Activated CD4-positive, alpha-beta T cell treated with anti-CD3 and anti-CD28 coated beads, Interleukin-2, amount 50 U/mL, for 16 hours (primary cell): ENCODE measurements around the gene PLCB3.
"Not testable (repeated sequence)": the region's sequence is repeated elsewhere in the genome, so short reads cannot be mapped to it uniquely, and the experiment has no call there.

Source experiments
- DNase-seq: peaks from one replicate; pipeline ENCODE4 v3.0.0-alpha.2; 2020

PLCB3 gene

GRCh38 chr11:64238076-64238475, 13.3 kb upstream of the PLCB3 start:
- no peak for DNase-seq

GRCh38 chr11:64238999-64239398, 12.3 kb upstream of the PLCB3 start:
- DNase-seq, result no peak

GRCh38 chr11:64239662-64240434, 11.5 kb upstream of the PLCB3 start:
- DNase-seq, result no peak

- peak; percentile 98 for DNase-seq
Observed at GRCh38 chr11:64240435-64241240, 10.7 kb upstream of the PLCB3 start, which contains the start of gene FKBP2. TSS of gene FKBP2 (plus strand) at chr11:64241095. CDS start at chr11:64242388, 1,293 bp downstream.

- DNase-seq, result peak; percentile 100
Observed at GRCh38 chr11:64241241-64241490, 10.2 kb upstream of the PLCB3 start.

- peak; percentile 39 for DNase-seq
Observed at GRCh38 chr11:64241491-64242374, 9.6 kb upstream of the PLCB3 start.

GRCh38 chr11:64243236-64243854, 8.0 kb upstream of the PLCB3 start:
- no peak for DNase-seq

- no peak for DNase-seq
Observed at GRCh38 chr11:64244107-64244506, 7.2 kb upstream of the PLCB3 start.

GRCh38 chr11:64244966-64245365, 6.4 kb upstream of the PLCB3 start:
- DNase-seq, result no peak

- DNase-seq, result no peak
Observed at GRCh38 chr11:64245401-64245796, 5.9 kb upstream of the PLCB3 start.

- DNase-seq, result peak; percentile 77
Observed at GRCh38 chr11:64245797-64246620, 5.3 kb upstream of the PLCB3 start.

GRCh38 chr11:64246621-64246870, 4.8 kb upstream of the PLCB3 start:
- DNase-seq, result not testable (repeated sequence)

- peak; percentile 90 for DNase-seq
Observed at GRCh38 chr11:64246871-64247728, 4.2 kb upstream of the PLCB3 start, which contains the start of gene PPP1R14B. TSS of gene PPP1R14B (minus strand) at chr11:64246943. CDS start at chr11:64246673, 270 bp downstream.

- DNase-seq, result no peak
Observed at GRCh38 chr11:64247729-64248531, 3.4 kb upstream of the PLCB3 start.

GRCh38 chr11:64248578-64248977, 2.8 kb upstream of the PLCB3 start:
- DNase-seq, result no peak

- DNase-seq, result no peak
Observed at GRCh38 chr11:64249038-64249437, 2.3 kb upstream of the PLCB3 start.

GRCh38 chr11:64249563-64250414, 1.5 kb upstream of the PLCB3 start:
- DNase-seq, result no peak

- DNase-seq, result no peak
Observed at GRCh38 chr11:64250415-64251015, 815 bp upstream of the PLCB3 start.

- DNase-seq, result no peak
Observed at GRCh38 chr11:64251753-64252002, 348 bp downstream of the PLCB3 start.
